HG02885 (cell line): ENCODE data around the gene P2RX6.
"Not testable (repeated sequence)": the region's sequence is repeated elsewhere in the genome, so short reads cannot be mapped to it uniquely, and the experiment has no call there.

ENCODE experiments used
- ATAC-seq: cut with Tn5 transposase; IDR thresholded peaks from one replicate; pipeline ENCODE4 v1.9.1; 2021; ENCODE audit warnings: mild to moderate bottlenecking; ENCODE audit not compliant: unreplicated experiment, poor library complexity

P2RX6 gene

DNA sequence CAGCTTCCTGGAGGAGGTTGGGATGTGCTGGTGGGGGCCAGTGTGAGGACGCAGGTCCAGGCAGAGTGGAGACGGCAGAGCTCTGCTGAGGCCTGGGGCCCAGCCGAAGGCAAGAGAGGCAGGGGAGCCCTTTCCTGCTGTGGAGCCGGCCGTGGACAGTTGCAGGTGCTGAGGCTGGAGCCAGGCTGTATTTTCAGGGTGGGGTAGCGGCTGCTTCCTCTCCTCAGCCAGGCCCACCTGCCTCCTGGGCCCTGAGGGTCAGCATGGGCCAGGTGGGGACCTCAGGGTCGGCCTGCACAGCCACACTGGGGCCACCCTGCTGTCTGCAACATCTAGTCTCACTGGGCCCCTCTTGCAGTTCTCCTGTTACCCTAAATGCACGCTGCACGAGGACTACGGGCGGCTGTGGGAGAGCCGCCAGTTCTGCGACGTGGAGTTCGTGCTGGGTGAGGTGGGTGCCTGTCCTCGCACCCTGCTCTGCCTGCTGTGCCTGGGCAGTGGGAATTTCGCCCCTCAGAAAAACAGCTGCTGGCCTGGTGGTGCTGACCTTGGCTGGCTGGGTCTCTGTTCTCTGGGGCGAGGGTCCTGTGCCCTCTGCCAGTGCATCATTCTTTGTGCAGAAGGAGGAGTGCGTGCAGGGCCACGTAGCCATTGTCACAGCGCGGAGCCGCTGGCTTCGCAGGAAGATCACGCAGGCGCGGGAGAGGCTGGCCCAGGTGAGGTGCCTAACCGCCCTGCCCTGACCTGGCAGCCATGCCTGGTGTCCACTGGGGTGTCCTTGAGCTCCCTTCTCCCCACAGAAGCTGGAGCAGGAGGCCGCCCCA, 21.4 kb upstream of the P2RX6 start:
- ATAC-seq, result no peak

DNA sequence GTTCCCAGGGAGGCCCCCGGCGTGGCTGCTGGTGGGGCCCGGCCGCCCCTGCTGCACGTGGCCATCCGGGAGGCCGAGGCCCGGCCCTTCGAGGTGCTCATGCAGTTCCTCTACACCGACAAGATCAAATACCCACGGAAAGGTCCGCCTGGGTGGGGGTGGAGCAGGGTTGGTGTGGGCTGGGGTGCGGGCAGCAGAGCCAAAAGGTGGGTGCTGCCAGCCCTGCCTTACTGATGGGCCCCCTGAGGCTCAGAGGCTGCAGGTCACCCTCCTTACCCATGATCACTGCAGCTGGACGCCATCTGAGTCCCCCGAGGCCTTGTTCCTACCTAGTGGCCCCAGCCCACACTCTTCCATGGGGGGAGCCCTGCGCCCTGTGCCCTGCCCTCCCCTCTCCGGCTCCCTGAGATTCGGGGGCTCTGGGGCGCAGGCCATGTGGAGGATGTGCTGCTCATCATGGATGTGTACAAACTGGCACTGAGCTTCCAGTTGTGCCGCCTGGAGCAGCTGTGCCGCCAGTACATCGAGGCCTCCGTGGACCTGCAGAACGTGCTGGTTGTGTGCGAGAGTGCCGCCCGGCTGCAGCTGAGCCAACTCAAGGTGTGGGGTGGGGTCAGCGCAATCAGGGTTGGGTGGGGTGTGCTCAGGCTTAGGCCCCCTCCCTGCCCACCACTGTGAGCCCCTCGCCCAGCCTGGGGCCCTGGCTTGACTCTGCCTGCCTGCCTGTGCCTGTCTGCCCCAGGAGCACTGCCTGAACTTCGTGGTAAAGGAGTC, 20.6 kb upstream of the P2RX6 start:
- no peak for ATAC-seq

DNA sequence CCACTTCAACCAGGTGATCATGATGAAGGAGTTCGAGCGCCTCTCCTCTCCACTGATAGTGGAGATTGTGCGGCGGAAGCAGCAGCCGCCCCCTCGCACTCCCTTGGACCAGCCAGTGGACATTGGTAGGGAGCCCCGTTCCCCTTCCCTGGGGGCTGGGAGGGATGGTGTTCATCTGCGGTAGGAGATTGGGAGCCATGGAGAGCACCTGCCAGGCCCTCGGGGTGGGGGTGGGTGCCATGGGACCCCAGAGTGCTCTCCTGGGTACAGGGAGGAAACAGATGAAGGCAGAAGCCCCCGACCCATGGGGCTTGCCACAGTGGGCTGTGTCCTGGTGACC, 20.1 kb upstream of the P2RX6 start:
- ATAC-seq, result no peak

- no peak for ATAC-seq
These were observed 19.5 kb upstream of the P2RX6 start for GRCh38 chr22:20995329-20996030.

- no peak for ATAC-seq
These were observed 18.9 kb upstream of the P2RX6 start for GRCh38 chr22:20996031-20996410.

GRCh38 chr22:20996598-20997535, 18.1 kb upstream of the P2RX6 start:
- ATAC-seq, result no peak

GRCh38 chr22:20997536-20998257, 17.3 kb upstream of the P2RX6 start:
- no peak for ATAC-seq

- no peak for ATAC-seq
These were observed 16.3 kb upstream of the P2RX6 start for GRCh38 chr22:20998411-20999336.

GRCh38 chr22:20999350-21000206, 15.4 kb upstream of the P2RX6 start:
- no peak for ATAC-seq

DNA sequence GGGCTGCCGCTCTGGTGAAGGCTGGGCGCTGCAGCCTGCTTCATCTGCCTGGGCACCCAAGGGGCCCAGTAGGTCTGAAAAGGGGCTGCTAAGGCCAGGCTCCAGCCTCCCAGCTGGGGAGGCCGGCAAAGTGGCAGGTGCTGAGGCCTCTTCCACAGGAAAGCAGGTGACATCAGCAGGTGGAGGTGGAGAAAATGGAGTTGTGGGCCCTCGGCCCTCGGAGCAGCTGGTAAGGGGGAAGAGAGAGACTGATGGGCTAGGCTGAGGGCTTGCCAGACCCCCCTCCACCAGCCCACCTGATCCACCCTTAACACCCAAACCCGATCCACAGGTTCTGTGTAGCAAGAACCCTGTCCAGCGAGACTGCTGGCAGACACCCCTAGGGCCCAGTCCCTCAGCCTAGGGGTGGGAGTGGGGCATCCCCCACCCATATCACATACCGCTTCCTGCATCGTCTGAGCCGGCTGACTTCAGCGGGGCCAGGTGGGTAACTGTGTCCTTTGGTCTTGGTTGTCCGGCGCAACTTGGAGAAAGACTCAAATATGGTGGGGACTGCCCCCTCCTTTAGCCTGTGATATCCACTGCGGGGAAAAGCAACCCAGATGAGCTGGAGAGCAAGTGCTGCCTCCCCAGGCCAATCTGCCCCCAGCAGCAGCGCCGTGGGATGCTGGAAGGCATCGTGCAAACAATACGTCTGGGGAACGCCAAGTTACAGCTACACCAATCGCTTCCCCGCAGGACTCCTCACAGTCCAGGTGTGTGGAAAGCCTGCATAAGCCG, 14.6 kb upstream of the P2RX6 start:
- ATAC-seq, result no peak

- peak; percentile 8 for ATAC-seq
These were observed 13.9 kb upstream of the P2RX6 start for GRCh38 chr22:21000987-21001600.

DNA sequence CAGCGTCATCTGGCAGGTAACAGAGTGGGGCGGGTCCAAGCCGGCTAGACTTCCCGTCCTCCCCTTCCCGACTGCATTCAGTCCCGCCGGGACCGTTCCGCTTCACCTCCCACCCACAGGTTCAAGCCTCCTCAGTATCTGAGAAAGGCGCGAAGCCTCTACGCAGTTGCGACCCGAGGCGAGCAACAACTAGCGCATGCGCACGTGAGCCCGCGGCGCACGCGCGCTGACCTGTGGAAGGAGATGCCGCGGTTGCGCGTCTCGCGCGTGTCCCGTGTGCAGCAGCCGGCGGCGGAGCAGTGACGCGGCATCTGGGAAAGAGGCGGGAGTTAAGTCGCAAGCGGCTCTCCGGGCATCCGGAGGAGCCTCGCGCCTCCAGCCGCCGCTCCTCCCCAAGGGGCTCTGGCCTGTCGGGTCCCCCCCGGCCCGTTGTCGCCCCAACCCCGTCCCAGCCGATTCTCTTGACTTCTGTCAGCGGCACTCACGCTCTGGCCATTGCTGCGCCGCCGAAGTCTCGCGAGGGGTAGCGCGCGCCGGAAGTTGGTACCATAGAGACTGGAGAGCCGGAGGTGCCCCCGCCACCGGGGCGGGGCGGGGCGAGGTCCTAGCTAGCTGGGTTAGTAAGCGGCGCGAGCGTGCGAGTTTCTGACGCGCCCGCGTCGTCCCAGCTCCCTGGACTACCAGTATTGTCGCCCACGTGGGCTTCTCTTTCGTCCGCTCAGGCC, 13.2 kb upstream of the P2RX6 start, which contains the start of gene THAP7:
Gene THAP7, minus strand, starts transcription at position 518 of the 725 bp plus-strand sequence. Its CDS starts 207 bp downstream, at position 311.
- ATAC-seq, result peak; percentile 90

DNA sequence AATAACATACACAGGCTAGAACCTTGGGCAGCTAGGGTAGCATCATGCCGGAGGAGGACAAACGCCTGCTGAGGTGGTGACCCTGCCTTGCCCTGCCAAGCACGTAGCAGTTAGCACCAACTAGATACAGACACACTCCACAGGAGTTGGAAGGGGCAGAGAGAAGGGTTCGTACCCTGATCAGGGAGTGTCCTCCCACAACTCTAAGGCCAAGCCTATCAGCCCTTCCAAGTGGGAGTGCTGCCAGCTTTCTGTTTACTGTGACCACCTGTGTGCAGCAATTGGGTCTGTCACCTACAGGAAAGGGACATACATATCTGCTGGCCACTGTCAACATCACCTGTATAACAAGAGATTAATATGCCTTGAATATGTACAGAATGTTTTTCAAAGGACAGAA, 11.2 kb upstream of the P2RX6 start:
- no peak for ATAC-seq

DNA sequence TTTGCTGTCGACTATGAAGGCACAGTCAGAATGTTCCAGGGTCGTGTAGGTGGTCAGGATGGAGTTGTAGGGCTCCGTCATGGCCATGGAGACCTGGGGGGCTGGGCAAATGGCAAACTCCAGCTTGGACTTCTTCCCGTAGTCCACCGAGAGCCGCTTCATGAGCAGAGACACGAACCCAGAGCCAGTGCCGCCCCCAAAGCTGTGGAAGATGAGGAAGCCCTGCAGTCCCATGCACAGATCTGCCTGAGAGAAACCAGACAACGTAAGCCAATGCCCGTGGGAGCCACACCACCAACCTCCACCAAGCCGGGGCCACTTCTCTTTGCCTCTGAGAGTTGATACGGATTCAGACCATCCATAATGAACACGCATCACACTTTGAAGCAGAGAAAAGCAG, 5.8 kb upstream of the P2RX6 start:
- not testable (repeated sequence) for ATAC-seq

- ATAC-seq, result no peak
These were observed 5.1 kb upstream of the P2RX6 start for GRCh38 chr22:21009638-21010425.
